Measurements from ENCODE around the gene RAD50. TPM values are rescaled to one million over a fixed set of nuclear protein-coding genes. Genes with fewer than 3 reads are reported as not detected.
A peak's percentile ranks its signal among the peaks of the same experiment; 100 is the strongest.

RAD50 gene
- total and polyA plus RNA-seq, 10 of the 15 experiments (the other 5 are each of a cell fraction or from before 2014, with no cell fraction given): 12.8 to 68.6 (median 47.0) TPM

GRCh38 chr5:132663771-132664695, 107.3 kb downstream of the RAD50 start (continued):
- TF ChIP-seq NR2C2 (IDR thresholded peaks at IDR 0.05; ENCODE audit: borderline replicate concordance, control insufficient read depth, insufficient read length, low read depth) (no peak), ZNF207 (IDR thresholded peaks at IDR 0.05; ENCODE audit: borderline replicate concordance) (peak; percentile 24; the same call in 1 of the 2 replicates), ATF7 (IDR thresholded peaks at IDR 0.05; ENCODE audit: low read depth) (peak; percentile 98), PBX3 (IDR thresholded peaks at IDR 0.05; ENCODE audit: insufficient replicate concordance, low read depth, low read length) (no peak), IRF5 (IDR thresholded peaks at IDR 0.05; ENCODE audit: borderline replicate concordance) (no peak), WRNIP1 (IDR thresholded peaks at IDR 0.05; ENCODE audit: borderline replicate concordance, low read depth, low read length) (no peak; the same call in 1 of the 2 replicates), TCF7 (IDR thresholded peaks at IDR 0.05; ENCODE audit: borderline replicate concordance) (no peak), RCOR1 (conservative IDR thresholded peaks at IDR 0.05; ENCODE audit: low read depth, low read length) (peak; percentile 81; the same call in 1 of the 2 replicates), SMAD1 (IDR thresholded peaks at IDR 0.05; ENCODE audit: low read depth, partially characterized antibody) (peak; percentile 93), IRF4 (IDR thresholded peaks at IDR 0.05; ENCODE audit: low read depth, low read length) (peak; percentile 50; the same call in 1 of the 2 replicates), KDM1A (IDR thresholded peaks at IDR 0.05; ENCODE audit: borderline replicate concordance) (no peak), LARP7 (IDR thresholded peaks at IDR 0.05) (0 out of 2 replicates have a peak, but pooled peaks have one; percentile 39), SMARCA5 (IDR thresholded peaks at IDR 0.05) (peak; percentile 97), ZBTB11 (CRISPR knock-in tag; IDR thresholded peaks at IDR 0.05) (no peak), POLR2AphosphoS5 (IDR thresholded peaks at IDR 0.05; ENCODE audit: low read length) (peak; percentile 56), SP1 (IDR thresholded peaks at IDR 0.05; ENCODE audit: low read depth, low read length) (peak; percentile 89), CHD4 (IDR thresholded peaks at IDR 0.05) (no peak), NFYB (IDR thresholded peaks at IDR 0.05; ENCODE audit: insufficient read depth, low read depth, low read length) (no peak), PKNOX1 (IDR thresholded peaks at IDR 0.05) (no peak)

Data from GM12878 (cell line).